Vagina (tissue), 2 donors: ENCODE data around the gene BTLA.
"Not testable (repeated sequence)": the region's sequence is repeated elsewhere in the genome, so short reads cannot be mapped to it uniquely, and the experiment has no call there.

Experiments used
- CTCF ChIP-seq, 3 experiments: fragments of 450-650 bp in 2 of 3; fragments of 200-600 bp in 1 of 3; sonication (generic) in 1 of 3; IDR thresholded peaks; one replicate each; pipeline ENCODE4 v1.5.1; 2017 to 2019; ENCODE audit warnings: antibody characterized with exemption in 3 of 3, mild to moderate bottlenecking in 2 of 3, moderate library complexity in 2 of 3
- POLR2A ChIP-seq, 2 donors: fragments of 450-650 bp; IDR thresholded peaks; one replicate each; pipeline ENCODE4 v1.6.1; 2017; ENCODE audit warnings: antibody characterized with exemption in 2 of 2, mild to moderate bottlenecking in 2 of 2, moderate library complexity in 2 of 2

DNA sequence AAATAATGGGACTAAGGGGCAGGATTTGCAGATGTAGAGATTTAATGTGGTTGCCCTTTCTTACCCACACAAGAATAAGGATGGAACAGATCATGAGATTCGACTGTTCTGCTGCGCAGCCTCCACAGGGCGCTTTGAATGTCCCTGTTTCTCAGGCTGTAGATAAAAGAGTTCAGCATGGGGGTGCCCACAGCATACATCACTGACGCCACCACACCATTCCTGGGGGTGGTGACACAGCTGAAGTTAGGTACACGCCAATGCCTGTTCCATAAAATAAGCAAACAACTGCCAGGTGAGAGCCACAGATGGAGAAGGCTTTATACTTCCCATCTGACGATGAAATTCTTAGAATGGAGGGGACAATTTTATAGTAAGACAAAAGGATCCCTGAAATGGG lies 24.9 kb upstream of the BTLA start:
- not testable (repeated sequence) for TF ChIP-seq POLR2A, CTCF (IDR thresholded peaks at IDR 0.05)
